ENCODE data around the gene C16orf96. TPM values are rescaled to one million over a fixed set of nuclear protein-coding genes. Genes with fewer than 3 reads are reported as not detected.

C16orf96 gene
- total RNA-seq, 1 experiment from 2014 or later, result 1.4 TPM

- no peak overlapping the region for H3K56ac ChIP-seq (ENCODE audit: insufficient read length, low read depth, low read length)
- no peak overlapping the region for H3K4me2 ChIP-seq (ENCODE audit: insufficient read depth, insufficient read length, low read length)
- no peak overlapping the region for H4K5ac ChIP-seq (ENCODE audit: insufficient read length, low read depth, low read length)
- H3K36me3 Mint-ChIP-seq (ENCODE audit: insufficient read depth in 1 of 3, low read depth in 3 of 3), result peaks cover 10 to 16% (median 11%) of the 10 kb centered on the region in 3 experiments
- H3K23ac ChIP-seq (ENCODE audit: insufficient read length, low read depth, low read length), result no peak overlapping the region
- H3T11ph ChIP-seq (ENCODE audit: low read length), result no peak overlapping the region
- no peak overlapping the region for H2AFZ ChIP-seq (ENCODE audit: low read length)
- peaks cover 10% of the 10 kb centered on the region for H3K23me2 ChIP-seq (ENCODE audit: insufficient read length, low read depth, low read length, poor library complexity, severe bottlenecking)
- H3K4ac ChIP-seq (ENCODE audit: low read depth, low read length), result no peak overlapping the region
- no peaks in the 10 kb centered on the region for H3K9me3 ChIP-seq (ENCODE audit: control insufficient read depth, low read depth, low read length)
- no peak overlapping the region for H4K8ac ChIP-seq (replicated peaks; ENCODE audit: insufficient read length, low read depth, low read length)
- H3K4me1 ChIP-seq (ENCODE audit: insufficient read depth, low read length), result no peaks in the 10 kb centered on the region
- H3K79me1 ChIP-seq (ENCODE audit: insufficient read depth, low read depth, low read length, poor library complexity, severe bottlenecking), result peaks cover 6% of the 10 kb centered on the region
- no peak overlapping the region for H3K27ac ChIP-seq (ENCODE audit: insufficient read length, low read depth, low read length)
- no peaks in the 10 kb centered on the region for H4K20me1 ChIP-seq (ENCODE audit: control insufficient read depth, insufficient read depth, insufficient read length)
- H4K91ac ChIP-seq (ENCODE audit: insufficient read length, low read depth, low read length), result no peak overlapping the region
- peaks cover 21 to 25% of the 10 kb centered on the region in 2 experiments for H3K4me1 Mint-ChIP-seq
- no peak overlapping the region for H3K9ac ChIP-seq (ENCODE audit: extremely low read depth, insufficient read length, low read length)
- peak overlapping the region in 1 of 2 experiments; percentile 98; a peak in 1 of 5 replicates for H3K4me3 Mint-ChIP-seq
- H3K14ac ChIP-seq (ENCODE audit: insufficient read depth, low read length), result no peak overlapping the region
- no peak overlapping the region for H2BK20ac ChIP-seq (ENCODE audit: low read depth, low read length, poor library complexity, severe bottlenecking)
- H2BK15ac ChIP-seq (ENCODE audit: low read depth, low read length), result no peak overlapping the region
- H3K18ac ChIP-seq (ENCODE audit: insufficient read length, low read depth, low read length), result no peak overlapping the region
- no peak for TF ChIP-seq CTCF (conservative IDR thresholded peaks at IDR 0.05)
- H3K27me3 ChIP-seq (ENCODE audit: insufficient read depth, low read length), result no peaks in the 10 kb centered on the region
- no peak overlapping the region for H3K27ac Mint-ChIP-seq
- H2BK12ac ChIP-seq (ENCODE audit: insufficient read length, low read depth, low read length), result no peak overlapping the region
- DNase-seq, result no peak
- H2BK5ac ChIP-seq (ENCODE audit: insufficient read length, low read length), result no peak overlapping the region
- no peak overlapping the region for H2AK5ac ChIP-seq (ENCODE audit: insufficient read length, low read length)
- peaks cover 0 to 2% of the 10 kb centered on the region in 2 experiments; a peak in 2 of 5 replicates for H3K9me3 Mint-ChIP-seq
- no peaks in the 10 kb centered on the region for H3K27me3 Mint-ChIP-seq (ENCODE audit: low read depth)
- WGBS (ENCODE audit: extremely low coverage, insufficient read length, low lambda C conversion rate), result no CpG with 5 or more reads among the region's 7 CpGs
- H2BK120ac ChIP-seq (ENCODE audit: low read depth, low read length, poor library complexity, severe bottlenecking), result no peak overlapping the region
- H3K79me2 ChIP-seq (ENCODE audit: insufficient read depth, low read length), result peaks cover 17% of the 10 kb centered on the region; the same call in 1 of the 2 replicates
Observed at GRCh38 chr16:4623593-4623992, 67.5 kb downstream of the C16orf96 start.
